ENCODE results near the gene GDF15. TPM values are rescaled to one million over a fixed set of nuclear protein-coding genes. Genes with fewer than 3 reads are reported as not detected.

Gene GDF15
- total RNA-seq, 1 experiment from 2014 or later = 27.3 TPM

DNA sequence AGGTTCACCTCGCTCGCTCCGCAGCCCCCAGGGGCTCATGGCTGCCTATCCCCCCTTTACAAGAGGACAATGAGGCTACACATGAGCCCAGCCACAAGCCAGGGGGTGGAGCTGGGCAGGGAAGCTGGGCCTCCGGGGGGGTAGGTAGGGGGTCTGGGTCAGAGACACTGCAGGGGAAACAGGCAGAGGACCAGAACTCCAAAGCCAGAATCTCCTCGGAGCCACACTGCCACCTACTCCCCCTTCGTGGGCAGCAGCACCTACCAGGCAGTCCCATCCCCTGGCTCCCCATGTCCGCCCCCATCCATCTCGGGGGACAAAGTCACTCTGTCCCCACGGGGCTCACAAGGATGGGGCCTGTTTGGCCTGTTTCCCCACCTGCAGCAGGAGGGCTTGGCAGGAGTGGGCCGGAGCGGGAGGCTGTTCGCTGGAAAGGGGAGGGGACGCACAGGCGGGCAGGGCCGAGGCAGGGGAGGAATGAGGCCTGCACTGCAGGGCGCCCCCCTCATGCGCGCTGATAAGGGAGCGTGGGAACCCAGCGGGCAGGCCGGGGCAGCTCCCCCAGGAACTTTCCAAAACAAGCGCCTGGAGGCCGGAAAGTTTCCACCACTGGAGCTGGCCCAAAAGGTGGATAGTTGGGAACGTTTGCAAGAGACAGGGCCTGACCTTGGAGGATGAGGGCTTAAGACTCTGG is 52.5 kb downstream of the GDF15 start:
- H3K27ac Mint-ChIP-seq = peak overlapping the region; percentile 91
- DNase-seq (ENCODE audit: low spot score) (peak; percentile 66), ATAC-seq (peak; percentile 1; the same call in 1 of the 2 replicates)
- peak overlapping the region; percentile 35 for H3K4me3 Mint-ChIP-seq
- peaks cover 28% of the 10 kb centered on the region for H3K4me1 Mint-ChIP-seq
- H3K36me3 Mint-ChIP-seq = peaks cover 9% of the 10 kb centered on the region
- no peaks in the 10 kb centered on the region for H3K27me3 Mint-ChIP-seq (ENCODE audit: low read depth)
- POLR2A ChIA-PET = interaction anchor here (0.6 kb wide), 2 partner anchors 20 to 337 kb away, joined by 4 to 8 read pairs; no protein-coding TSS in a partner anchor
- TF ChIP-seq FOXJ3 (CRISPR knock-in tag; IDR thresholded peaks at IDR 0.05; ENCODE audit: borderline replicate concordance) (no peak), NR2C2 (CRISPR knock-in tag; IDR thresholded peaks at IDR 0.05) (no peak), IRF1 (CRISPR knock-in tag; IDR thresholded peaks at IDR 0.05) (no peak), TEAD1 (CRISPR knock-in tag; IDR thresholded peaks at IDR 0.05) (0 out of 2 replicates have a peak, but pooled peaks have one; percentile 17), ETV6 (CRISPR knock-in tag; IDR thresholded peaks at IDR 0.05) (0 out of 2 replicates have a peak, but pooled peaks have one; percentile 49), NFYB (CRISPR knock-in tag; conservative IDR thresholded peaks at IDR 0.05; ENCODE audit: low read depth) (no peak), JUN (CRISPR knock-in tag; IDR thresholded peaks at IDR 0.05) (no peak), MAX (CRISPR knock-in tag; IDR thresholded peaks at IDR 0.05) (peak; percentile 56; the same call in 1 of the 2 replicates), ZNF396 (CRISPR knock-in tag; IDR thresholded peaks at IDR 0.05; ENCODE audit: borderline replicate concordance) (no peak), ZNF232 (CRISPR knock-in tag; IDR thresholded peaks at IDR 0.05) (no peak), NR3C1 (CRISPR knock-in tag; conservative IDR thresholded peaks at IDR 0.05; ENCODE audit: low read depth) (no peak), ZBTB21 (CRISPR knock-in tag; IDR thresholded peaks at IDR 0.05; ENCODE audit: borderline replicate concordance) (no peak), SP1 (CRISPR knock-in tag; conservative IDR thresholded peaks at IDR 0.05) (peak; percentile 28; the same call in 1 of the 2 replicates), CREM (CRISPR knock-in tag; IDR thresholded peaks at IDR 0.05) (no peak), ZSCAN18 (CRISPR knock-in tag; IDR thresholded peaks at IDR 0.05) (no peak), EMX1 (CRISPR knock-in tag; IDR thresholded peaks at IDR 0.05) (no peak), GRHL2 (CRISPR knock-in tag; IDR thresholded peaks at IDR 0.05; ENCODE audit: insufficient replicate concordance, severe bottlenecking) (no peak), ATF3 (CRISPR knock-in tag; conservative IDR thresholded peaks at IDR 0.05) (no peak), FOXP1 (CRISPR knock-in tag; IDR thresholded peaks at IDR 0.05; ENCODE audit: borderline replicate concordance) (peak; percentile 58; the same call in 1 of the 2 replicates), ERG (CRISPR knock-in tag; IDR thresholded peaks at IDR 0.05) (no peak)
- TF ChIP-seq, protein P1, sequence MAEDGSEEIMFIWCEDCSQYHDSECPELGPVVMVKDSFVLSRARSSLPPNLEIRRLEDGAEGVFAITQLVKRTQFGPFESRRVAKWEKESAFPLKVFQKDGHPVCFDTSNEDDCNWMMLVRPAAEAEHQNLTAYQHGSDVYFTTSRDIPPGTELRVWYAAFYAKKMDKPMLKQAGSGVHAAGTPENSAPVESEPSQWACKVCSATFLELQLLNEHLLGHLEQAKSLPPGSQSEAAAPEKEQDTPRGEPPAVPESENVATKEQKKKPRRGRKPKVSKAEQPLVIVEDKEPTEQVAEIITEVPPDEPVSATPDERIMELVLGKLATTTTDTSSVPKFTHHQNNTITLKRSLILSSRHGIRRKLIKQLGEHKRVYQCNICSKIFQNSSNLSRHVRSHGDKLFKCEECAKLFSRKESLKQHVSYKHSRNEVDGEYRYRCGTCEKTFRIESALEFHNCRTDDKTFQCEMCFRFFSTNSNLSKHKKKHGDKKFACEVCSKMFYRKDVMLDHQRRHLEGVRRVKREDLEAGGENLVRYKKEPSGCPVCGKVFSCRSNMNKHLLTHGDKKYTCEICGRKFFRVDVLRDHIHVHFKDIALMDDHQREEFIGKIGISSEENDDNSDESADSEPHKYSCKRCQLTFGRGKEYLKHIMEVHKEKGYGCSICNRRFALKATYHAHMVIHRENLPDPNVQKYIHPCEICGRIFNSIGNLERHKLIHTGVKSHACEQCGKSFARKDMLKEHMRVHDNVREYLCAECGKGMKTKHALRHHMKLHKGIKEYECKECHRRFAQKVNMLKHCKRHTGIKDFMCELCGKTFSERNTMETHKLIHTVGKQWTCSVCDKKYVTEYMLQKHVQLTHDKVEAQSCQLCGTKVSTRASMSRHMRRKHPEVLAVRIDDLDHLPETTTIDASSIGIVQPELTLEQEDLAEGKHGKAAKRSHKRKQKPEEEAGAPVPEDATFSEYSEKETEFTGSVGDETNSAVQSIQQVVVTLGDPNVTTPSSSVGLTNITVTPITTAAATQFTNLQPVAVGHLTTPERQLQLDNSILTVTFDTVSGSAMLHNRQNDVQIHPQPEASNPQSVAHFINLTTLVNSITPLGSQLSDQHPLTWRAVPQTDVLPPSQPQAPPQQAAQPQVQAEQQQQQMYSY (CRISPR knock-in tag; IDR thresholded peaks at IDR 0.05) = no peak
- TF ChIP-seq, protein P2, sequence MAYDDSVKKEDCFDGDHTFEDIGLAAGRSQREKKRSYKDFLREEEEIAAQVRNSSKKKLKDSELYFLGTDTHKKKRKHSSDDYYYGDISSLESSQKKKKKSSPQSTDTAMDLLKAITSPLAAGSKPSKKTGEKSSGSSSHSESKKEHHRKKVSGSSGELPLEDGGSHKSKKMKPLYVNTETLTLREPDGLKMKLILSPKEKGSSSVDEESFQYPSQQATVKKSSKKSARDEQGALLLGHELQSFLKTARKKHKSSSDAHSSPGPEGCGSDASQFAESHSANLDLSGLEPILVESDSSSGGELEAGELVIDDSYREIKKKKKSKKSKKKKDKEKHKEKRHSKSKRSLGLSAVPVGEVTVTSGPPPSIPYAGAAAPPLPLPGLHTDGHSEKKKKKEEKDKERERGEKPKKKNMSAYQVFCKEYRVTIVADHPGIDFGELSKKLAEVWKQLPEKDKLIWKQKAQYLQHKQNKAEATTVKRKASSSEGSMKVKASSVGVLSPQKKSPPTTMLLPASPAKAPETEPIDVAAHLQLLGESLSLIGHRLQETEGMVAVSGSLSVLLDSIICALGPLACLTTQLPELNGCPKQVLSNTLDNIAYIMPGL (CRISPR knock-in tag; IDR thresholded peaks at IDR 0.05) = 0 out of 2 replicates have a peak, but pooled peaks have one; percentile 13
- TF ChIP-seq, protein P3, sequence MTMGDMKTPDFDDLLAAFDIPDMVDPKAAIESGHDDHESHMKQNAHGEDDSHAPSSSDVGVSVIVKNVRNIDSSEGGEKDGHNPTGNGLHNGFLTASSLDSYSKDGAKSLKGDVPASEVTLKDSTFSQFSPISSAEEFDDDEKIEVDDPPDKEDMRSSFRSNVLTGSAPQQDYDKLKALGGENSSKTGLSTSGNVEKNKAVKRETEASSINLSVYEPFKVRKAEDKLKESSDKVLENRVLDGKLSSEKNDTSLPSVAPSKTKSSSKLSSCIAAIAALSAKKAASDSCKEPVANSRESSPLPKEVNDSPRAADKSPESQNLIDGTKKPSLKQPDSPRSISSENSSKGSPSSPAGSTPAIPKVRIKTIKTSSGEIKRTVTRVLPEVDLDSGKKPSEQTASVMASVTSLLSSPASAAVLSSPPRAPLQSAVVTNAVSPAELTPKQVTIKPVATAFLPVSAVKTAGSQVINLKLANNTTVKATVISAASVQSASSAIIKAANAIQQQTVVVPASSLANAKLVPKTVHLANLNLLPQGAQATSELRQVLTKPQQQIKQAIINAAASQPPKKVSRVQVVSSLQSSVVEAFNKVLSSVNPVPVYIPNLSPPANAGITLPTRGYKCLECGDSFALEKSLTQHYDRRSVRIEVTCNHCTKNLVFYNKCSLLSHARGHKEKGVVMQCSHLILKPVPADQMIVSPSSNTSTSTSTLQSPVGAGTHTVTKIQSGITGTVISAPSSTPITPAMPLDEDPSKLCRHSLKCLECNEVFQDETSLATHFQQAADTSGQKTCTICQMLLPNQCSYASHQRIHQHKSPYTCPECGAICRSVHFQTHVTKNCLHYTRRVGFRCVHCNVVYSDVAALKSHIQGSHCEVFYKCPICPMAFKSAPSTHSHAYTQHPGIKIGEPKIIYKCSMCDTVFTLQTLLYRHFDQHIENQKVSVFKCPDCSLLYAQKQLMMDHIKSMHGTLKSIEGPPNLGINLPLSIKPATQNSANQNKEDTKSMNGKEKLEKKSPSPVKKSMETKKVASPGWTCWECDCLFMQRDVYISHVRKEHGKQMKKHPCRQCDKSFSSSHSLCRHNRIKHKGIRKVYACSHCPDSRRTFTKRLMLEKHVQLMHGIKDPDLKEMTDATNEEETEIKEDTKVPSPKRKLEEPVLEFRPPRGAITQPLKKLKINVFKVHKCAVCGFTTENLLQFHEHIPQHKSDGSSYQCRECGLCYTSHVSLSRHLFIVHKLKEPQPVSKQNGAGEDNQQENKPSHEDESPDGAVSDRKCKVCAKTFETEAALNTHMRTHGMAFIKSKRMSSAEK (CRISPR knock-in tag; IDR thresholded peaks at IDR 0.05; ENCODE audit: borderline replicate concordance) = no peak
- CTCF ChIA-PET = interaction anchor here (0.5 to 3.5 kb wide), 13 partner anchors 13 to 579 kb away, joined by 3 to 27 read pairs (median 3); partner anchors contain the start of genes GDF15 and LSM4
- H3K9me3 Mint-ChIP-seq = peaks cover 5% of the 10 kb centered on the region

Measured in WTC11 (cell line).